ENCODE data around the gene CDK1.
A peak's percentile ranks its signal among the peaks of the same experiment; 100 is the strongest.

Gene CDK1

DNA sequence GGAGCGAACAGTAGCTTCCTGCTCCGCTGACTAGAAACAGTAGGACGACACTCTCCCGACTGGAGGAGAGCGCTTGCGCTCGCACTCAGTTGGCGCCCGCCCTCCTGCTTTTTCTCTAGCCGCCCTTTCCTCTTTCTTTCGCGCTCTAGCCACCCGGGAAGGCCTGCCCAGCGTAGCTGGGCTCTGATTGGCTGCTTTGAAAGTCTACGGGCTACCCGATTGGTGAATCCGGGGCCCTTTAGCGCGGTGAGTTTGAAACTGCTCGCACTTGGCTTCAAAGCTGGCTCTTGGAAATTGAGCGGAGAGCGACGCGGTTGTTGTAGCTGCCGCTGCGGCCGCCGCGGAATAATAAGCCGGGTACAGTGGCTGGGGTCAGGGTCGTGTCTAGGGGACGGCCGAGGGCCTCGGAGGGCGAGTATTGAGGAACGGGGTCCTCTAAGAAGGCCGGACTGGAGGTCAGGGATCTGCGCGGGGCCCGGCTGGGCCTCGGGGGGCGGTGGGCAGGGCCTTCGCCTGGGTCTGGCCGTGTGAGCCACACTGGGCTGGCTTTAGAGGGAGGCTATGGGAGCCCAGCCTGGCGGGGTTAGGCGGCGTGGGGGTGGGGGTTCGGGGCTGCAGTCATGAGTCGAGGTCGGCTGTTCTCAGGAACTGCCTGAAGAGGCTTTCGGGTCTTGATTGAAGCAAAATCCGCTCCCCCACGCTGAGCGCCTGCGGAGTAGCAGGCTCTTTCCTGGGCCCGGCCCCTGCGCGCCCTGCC, at the start of gene CDK1:
Gene CDK1 (plus strand): TSS at position 265 of the 757 bp plus-strand sequence. CDS start 1,688 bp downstream, outside the sequence.
- peak; percentile 98 for DNase-seq

GRCh38 chr10:60729106-60729505, 49.2 kb upstream of the CDK1 start:
- peak; percentile 38 for DNase-seq

DNA sequence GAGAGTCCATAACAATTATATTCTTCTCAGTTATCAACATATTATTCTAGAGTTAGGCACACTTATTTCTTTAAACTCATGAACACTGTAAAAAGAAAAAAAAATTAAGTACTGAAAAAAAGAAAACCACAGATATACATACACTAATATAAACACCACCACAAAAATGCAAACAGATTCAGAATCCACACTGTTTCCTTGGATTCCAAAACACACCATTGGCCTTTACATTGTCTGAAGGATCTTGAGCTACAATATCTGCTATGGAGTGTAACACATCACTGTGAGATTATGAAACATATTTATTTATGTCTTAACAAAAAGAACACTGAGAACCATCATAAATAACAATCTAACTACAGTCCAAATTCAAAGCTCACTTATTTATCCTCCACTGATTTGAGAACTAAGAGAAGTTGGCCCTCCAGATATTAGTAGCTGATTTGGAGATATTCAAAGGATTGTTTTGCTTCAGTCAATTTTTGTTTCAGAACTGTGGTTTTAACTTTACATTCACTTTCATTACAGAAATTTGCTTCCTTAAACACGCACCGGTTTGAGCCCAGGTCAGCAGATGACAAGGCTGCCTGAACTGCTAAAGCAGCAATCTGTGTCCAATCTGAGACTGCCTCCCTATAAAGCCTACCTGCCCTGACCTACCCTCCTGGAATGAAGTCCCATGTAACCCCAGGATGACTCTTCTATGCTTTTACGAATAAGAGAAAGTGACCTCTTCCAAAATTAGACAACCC, 47.0 kb upstream of the CDK1 start:
- DNase-seq: peak; percentile 68

GRCh38 chr10:60732198-60732806, 46.0 kb upstream of the CDK1 start:
- DNase-seq: peak; percentile 65

GRCh38 chr10:60732807-60733516, 45.3 kb upstream of the CDK1 start:
- peak; percentile 52 for DNase-seq

DNA sequence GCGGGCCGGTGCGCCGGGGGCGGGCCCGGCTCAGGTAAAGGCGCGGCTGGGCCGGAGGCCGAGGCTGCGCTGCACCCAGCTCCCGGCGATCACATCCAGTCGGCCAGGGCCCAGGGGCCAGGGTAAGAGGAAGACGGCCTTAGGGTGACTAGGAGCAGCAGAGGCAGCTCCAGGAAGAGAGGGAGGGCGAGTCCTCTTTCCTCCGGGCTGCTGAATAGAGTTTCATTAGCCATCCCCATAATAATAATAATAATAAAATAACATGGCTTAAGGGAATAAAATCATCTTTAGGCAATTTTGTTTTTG, 44.8 kb upstream of the CDK1 start:
- no peak for DNase-seq

DNA sequence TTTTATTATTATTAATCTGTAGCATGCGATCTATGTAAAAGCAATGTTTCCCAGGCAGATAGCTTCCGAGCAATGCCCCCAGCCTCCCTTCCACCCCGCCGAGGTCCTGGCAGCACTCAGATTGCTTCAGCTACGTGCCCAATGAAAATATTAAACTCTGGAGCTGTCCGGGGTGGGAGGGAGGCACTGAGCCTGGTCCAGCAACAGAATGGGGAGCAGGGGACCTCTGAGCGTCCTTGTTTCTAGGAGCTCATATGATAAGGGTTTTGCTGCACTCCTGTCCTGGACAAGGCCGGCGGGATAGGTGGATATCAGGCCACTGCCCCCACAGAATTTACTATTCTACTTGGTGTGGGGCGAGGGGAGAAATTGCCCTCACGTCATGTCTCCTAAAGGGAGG, 44.5 kb upstream of the CDK1 start:
- DNase-seq: no peak

DNA sequence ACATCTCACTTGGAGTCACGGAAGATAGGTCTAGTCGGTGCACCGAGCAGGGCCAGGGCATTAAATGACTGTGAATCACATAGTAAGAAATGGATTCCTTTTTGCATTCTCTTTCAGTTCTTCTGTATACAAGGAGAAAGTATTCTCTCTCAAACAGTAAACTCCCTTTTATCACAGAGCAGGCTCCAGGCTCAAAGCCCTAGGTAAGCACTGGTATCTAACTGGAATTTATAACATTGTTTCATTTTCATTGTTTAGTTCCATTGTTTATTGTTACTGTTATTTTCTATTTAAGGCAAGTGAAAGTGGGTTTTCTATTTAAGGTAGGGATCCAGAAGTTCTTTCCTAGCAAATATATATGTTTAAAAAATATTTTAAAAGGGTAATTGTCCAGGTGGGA, 44.1 kb upstream of the CDK1 start:
- DNase-seq: no peak

DNA sequence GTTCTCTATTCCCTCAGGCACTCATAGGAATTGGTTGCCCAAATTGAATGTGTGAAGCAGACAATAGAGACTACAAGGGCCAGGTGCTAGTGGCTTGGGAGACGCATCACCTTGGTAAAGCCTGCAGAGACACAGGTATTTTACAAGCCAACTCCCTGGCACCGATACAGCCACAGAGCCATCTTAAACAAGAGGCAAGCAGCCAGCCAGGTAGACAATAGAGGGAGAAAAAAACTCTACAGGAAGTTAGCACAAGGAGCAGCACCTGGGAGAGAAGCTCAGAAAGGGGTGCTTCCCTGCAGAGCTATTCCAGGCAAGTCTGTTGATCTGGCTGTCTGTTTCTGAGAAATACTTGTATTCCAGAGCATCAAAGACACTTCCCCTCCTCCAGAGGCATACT, 43.0 kb upstream of the CDK1 start:
- DNase-seq: no peak

- no peak for DNase-seq
These were observed 41.0 kb upstream of the CDK1 start for GRCh38 chr10:60737242-60737641.

GRCh38 chr10:60739558-60739957, 38.7 kb upstream of the CDK1 start:
- no peak for DNase-seq

GRCh38 chr10:60742512-60742911, 35.8 kb upstream of the CDK1 start:
- DNase-seq: no peak

DNA sequence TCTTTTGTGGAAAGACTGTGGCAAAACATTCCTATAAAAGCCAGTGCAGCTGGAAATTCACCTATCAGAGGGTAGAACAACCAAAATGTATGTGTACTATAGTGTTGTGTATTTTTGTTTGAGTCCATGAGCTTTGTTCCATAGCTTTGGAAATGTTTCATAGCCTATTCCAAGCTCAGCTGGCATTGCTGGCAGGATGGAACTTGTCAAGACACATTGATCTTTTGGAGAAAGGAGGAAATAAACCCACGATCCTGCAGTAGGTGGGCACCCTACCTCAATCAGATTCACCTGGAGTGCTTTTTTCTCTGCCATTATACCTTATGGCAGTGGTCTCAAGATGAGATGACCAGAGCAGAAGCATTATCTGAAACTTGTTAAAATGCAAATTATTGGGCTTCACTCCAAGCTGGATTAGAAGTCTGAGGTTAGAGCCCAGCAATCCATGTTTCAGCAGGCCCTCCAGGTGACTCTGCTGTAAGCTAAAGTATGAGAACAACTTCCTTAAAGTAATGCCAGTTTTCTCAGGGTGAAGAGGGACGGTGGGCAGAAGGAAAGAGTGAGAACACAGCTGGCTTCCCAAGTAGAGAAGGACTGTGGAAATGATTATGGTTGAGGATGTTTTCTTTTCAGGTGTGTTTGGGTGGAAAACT, 30.3 kb upstream of the CDK1 start:
- DNase-seq: no peak

GRCh38 chr10:60753152-60753551, 25.1 kb upstream of the CDK1 start:
- DNase-seq: no peak

DNA sequence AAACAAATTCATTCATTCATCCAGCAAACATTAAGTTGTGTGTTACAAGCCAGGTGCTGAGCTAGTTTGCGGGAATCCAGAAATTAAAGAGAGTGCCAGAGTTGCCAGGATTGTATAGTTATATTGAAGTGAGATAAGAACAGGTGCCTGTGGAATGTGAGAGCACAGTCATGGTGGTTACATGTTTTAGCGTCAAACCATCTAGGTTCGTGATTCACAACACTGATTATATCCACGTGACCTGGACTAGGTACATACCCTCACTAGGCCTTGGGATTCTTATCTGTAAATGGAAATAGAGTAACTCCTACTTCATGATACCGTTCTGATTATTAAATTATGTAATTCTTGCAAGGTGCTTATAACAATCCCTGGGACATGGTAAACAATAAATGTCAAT, 24.5 kb upstream of the CDK1 start:
- DNase-seq: no peak

DNA sequence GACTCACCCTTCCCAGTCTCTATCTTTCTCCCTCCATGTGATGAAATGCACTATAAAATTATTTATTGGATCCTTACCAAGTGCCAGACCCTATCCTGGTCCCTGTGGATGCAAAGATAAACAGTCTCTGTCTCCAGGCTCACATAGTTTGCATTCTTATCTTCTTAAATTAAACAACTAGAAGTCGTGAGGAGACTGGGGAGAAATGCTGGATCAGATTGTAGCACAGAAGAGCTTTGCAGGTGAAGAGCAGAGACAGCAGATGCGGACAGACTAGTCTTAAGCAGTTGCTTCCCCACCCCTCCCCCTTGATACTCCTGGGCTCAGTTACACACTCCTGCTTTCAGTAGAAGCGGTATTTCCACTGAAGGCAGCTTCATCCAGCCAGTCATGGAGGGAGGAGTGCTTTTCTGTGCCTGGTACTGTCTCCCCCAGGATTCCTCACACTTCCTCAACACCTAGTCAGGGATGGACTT, 20.8 kb upstream of the CDK1 start:
- DNase-seq: no peak

- no peak for DNase-seq
These were observed 19.1 kb upstream of the CDK1 start for GRCh38 chr10:60759181-60759580.

GRCh38 chr10:60760711-60761210, 17.5 kb upstream of the CDK1 start:
- DNase-seq: no peak

- DNase-seq: no peak
These were observed 15.7 kb upstream of the CDK1 start for GRCh38 chr10:60762554-60762953.

- no peak for DNase-seq
These were observed 10.9 kb upstream of the CDK1 start for GRCh38 chr10:60767424-60767823.

GRCh38 chr10:60769406-60769805, 8.9 kb upstream of the CDK1 start:
- DNase-seq: no peak

DNA sequence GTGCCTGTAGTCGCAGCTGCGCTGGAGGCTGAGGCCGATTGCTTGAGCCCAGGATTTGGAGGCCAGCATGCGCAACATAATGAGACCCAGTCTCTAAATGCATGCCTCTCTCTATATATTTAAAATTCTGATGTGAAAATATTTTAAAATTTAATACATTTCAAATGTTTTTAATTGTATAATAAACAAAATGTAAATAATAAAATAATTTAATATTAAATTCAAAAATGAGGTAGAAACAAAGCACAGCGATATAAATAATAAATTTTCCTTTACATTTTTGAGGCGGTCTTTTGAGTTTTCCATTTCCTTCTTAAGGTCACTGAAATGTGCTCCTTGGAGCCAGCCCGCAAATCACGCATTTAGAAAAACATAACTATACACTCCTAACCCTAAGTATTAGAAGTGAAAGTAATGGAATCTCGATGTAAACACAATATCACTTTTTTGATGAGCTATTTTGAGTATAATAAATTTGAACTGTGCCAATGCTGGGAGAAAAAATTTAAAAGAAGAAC, 523 bp upstream of the CDK1 start:
- no peak for DNase-seq
